Vagina (tissue), 2 donors: ENCODE data around the gene VPS72. TPM values are rescaled to one million over a fixed set of nuclear protein-coding genes. Genes with fewer than 3 reads are reported as not detected.

Experiments used
- DNase-seq, 2 donors: peaks; one replicate each; pipeline ENCODE4 v3.0.0-alpha.2; 2017; ENCODE audit errors: extremely low spot score in 2 of 2
- H3K27ac ChIP-seq: fragments of 200-600 bp; sonication (generic); one replicate; pipeline ENCODE4 v1.5.1; 2019
- H3K27me3 ChIP-seq: fragments of 200-600 bp; sonication (generic); one replicate; pipeline ENCODE4 v1.5.1; 2019
- H3K36me3 ChIP-seq, 2 donors: fragments of 200-600 bp; sonication (generic); one replicate each; pipeline ENCODE4 v1.5.1; 2017 to 2019
- H3K4me1 ChIP-seq: fragments of 200-600 bp; sonication (generic); one replicate; pipeline ENCODE4 v1.5.1; 2019
- H3K4me3 ChIP-seq, 2 donors: fragments of 200-600 bp; sonication (generic); 1 replicate in 1 of 2; 2 replicates in 1 of 2; pipeline ENCODE4 v1.5.1; 2016 to 2019
- H3K9me3 ChIP-seq: fragments of 200-600 bp; sonication (generic); one replicate; pipeline ENCODE4 v1.5.1; 2019
- CTCF ChIP-seq, 3 experiments: fragments of 450-650 bp in 2 of 3; fragments of 200-600 bp in 1 of 3; sonication (generic) in 1 of 3; IDR thresholded peaks; one replicate each; pipeline ENCODE4 v1.5.1; 2017 to 2019; ENCODE audit warnings: antibody characterized with exemption in 3 of 3, mild to moderate bottlenecking in 2 of 3, moderate library complexity in 2 of 3
- POLR2A ChIP-seq, 2 donors: fragments of 450-650 bp; IDR thresholded peaks; one replicate each; pipeline ENCODE4 v1.6.1; 2017; ENCODE audit warnings: antibody characterized with exemption in 2 of 2, mild to moderate bottlenecking in 2 of 2, moderate library complexity in 2 of 2
- POLR2AphosphoS5 ChIP-seq, 2 donors: sonication (generic); formaldehyde crosslinking; IDR thresholded peaks; one replicate each; pipeline ENCODE4 v1.9.0; 2017; ENCODE audit warnings: antibody characterized with exemption in 2 of 2, mild to moderate bottlenecking in 2 of 2, low read depth in 1 of 2; ENCODE audit not compliant: insufficient read depth in 1 of 2
- intact Hi-C: fragments of 100-400 bp; cut with DNase I; formaldehyde crosslinking; loops from one replicate; pipeline ENCODE4 v1.15.1; 2023
- total RNA-seq: library from RNA; depleted of rRNA; stranded (reverse); fragments of >200 nt; gene quantifications from one replicate; pipeline ENCODE4 v1.2.3, GENCODE V29; 2016

VPS72 gene
- total RNA-seq, 1 donor from 2014 or later = 17.2 TPM

- peaks cover 0 to 42% of the 10 kb centered on the region in 2 donors for H3K36me3 ChIP-seq
- no peak overlapping the region for H3K27ac ChIP-seq
- TF ChIP-seq POLR2A (IDR thresholded peaks at IDR 0.05) (no peak), CTCF (IDR thresholded peaks at IDR 0.05) (no peak), POLR2AphosphoS5 (IDR thresholded peaks at IDR 0.05; ENCODE audit: insufficient read depth in 1 of 2, low read depth in 1 of 2) (no peak)
- DNase-seq = no peak
- H3K9me3 ChIP-seq = no peaks in the 10 kb centered on the region
- no peaks in the 10 kb centered on the region for H3K27me3 ChIP-seq
- H3K4me3 ChIP-seq = no peak overlapping the region
- peaks cover 9% of the 10 kb centered on the region for H3K4me1 ChIP-seq
- intact Hi-C loops = loop anchor here (5.0 kb wide), 2 partner anchors 56 to 132 kb away; no protein-coding TSS in a partner anchor
Measured at GRCh38 chr1:151158751-151159251, 31.2 kb downstream of the VPS72 start.

GRCh38 chr1:151158326-151158725, 31.7 kb downstream of the VPS72 start:
- TF ChIP-seq CTCF (IDR thresholded peaks at IDR 0.05) (no peak), POLR2AphosphoS5 (IDR thresholded peaks at IDR 0.05; ENCODE audit: insufficient read depth in 1 of 2, low read depth in 1 of 2) (no peak), POLR2A (IDR thresholded peaks at IDR 0.05) (no peak)
- Histone ChIP-seq H3K36me3 (peaks cover 0 to 42% of the 10 kb centered on the region in 2 donors), H3K9me3 (no peaks in the 10 kb centered on the region), H3K4me1 (peaks cover 8% of the 10 kb centered on the region), H3K4me3 (no peak overlapping the region), H3K27me3 (no peaks in the 10 kb centered on the region), H3K27ac (no peak overlapping the region)
- no peak for DNase-seq
- intact Hi-C loops = loop anchor here (5.0 kb wide), 2 partner anchors 56 to 131 kb away; no protein-coding TSS in a partner anchor

DNA sequence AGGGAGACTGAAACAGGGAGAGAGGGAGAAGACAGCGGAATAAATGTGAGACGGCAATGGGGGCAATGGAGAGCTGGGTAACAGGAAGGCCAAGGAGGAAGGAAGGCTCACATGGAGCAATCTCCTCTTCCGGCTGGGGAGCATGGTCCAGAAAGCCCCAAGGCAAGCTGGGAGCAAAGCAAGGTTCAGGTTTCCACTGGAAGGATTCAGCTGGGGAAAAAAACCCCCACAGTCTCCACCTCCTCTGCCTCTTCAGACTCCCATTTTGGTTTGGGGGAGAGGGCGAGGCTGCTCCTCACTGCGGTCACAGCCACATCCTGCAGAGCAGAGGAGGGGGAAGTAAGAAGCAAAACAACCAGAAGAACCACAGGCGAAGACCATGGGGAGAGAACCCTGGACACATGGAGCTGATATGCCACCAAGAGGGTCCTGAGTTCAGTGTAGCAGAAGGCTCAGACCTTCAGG, 32.9 kb downstream of the VPS72 start:
- H3K4me3 ChIP-seq = peak overlapping the region; percentile 12 to 21
- no peak overlapping the region for H3K27ac ChIP-seq
- peaks cover 0 to 42% of the 10 kb centered on the region in 2 donors for H3K36me3 ChIP-seq
- intact Hi-C loops = loop anchor here (5.0 kb wide), 2 partner anchors 55 to 130 kb away; no protein-coding TSS in a partner anchor
- TF ChIP-seq CTCF (IDR thresholded peaks at IDR 0.05) = no peak
- TF ChIP-seq POLR2A (IDR thresholded peaks at IDR 0.05) = no peak
- TF ChIP-seq POLR2AphosphoS5 (IDR thresholded peaks at IDR 0.05; ENCODE audit: insufficient read depth in 1 of 2, low read depth in 1 of 2) = no peak
- DNase-seq = no peak
- H3K4me1 ChIP-seq = peaks cover 8% of the 10 kb centered on the region
- no peaks in the 10 kb centered on the region for H3K27me3 ChIP-seq
- no peaks in the 10 kb centered on the region for H3K9me3 ChIP-seq

- H3K4me1 ChIP-seq = peaks cover 8% of the 10 kb centered on the region
- TF ChIP-seq POLR2AphosphoS5 (IDR thresholded peaks at IDR 0.05; ENCODE audit: insufficient read depth in 1 of 2, low read depth in 1 of 2) (no peak), POLR2A (IDR thresholded peaks at IDR 0.05) (no peak), CTCF (IDR thresholded peaks at IDR 0.05) (no peak)
- peak within 1 kb of the TSS; percentile 12 to 21 for H3K4me3 ChIP-seq
- H3K9me3 ChIP-seq = no peaks in the 10 kb centered on the region
- H3K27ac ChIP-seq = no peak within 1 kb of the TSS
- intact Hi-C loops = loop anchor here (5.0 kb wide), 2 partner anchors 54 to 129 kb away; no protein-coding TSS in a partner anchor
- no peak for DNase-seq
- H3K36me3 ChIP-seq = peaks cover 0 to 36% of the 10 kb centered on the region in 2 donors
- H3K27me3 ChIP-seq = no peaks in the 10 kb centered on the region
Measured at GRCh38 chr1:151156515-151156819, 33.5 kb downstream of the VPS72 start, which contains the start of gene TNFAIP8L2. TNFAIP8L2 (plus strand) TSS chr1:151156649; CDS start chr1:151158698, 2,049 bp downstream.

DNA sequence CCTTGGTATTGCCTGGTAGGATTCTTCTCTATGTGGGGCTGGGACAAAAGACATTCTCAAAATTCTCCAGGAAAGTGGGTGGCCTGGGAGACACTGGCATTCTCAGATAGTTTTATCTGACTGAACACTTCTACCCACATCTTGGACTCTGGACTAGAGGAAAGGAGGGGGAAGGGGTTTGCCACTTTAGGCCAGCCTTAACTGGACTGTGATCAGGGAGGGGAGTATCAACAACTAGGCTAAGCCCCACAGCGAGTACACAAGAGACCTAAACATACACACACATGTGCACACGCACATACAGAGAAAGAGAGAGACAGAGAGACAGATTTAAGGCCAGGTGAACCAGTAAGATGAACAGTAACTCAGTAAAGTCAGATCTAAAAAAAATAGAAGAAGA, 42.3 kb downstream of the VPS72 start:
- TF ChIP-seq POLR2A (IDR thresholded peaks at IDR 0.05) (no peak), CTCF (IDR thresholded peaks at IDR 0.05) (no peak), POLR2AphosphoS5 (IDR thresholded peaks at IDR 0.05; ENCODE audit: insufficient read depth in 1 of 2, low read depth in 1 of 2) (no peak)
- Histone ChIP-seq H3K4me1 (peaks cover 43% of the 10 kb centered on the region), H3K27ac (peak overlapping the region; percentile 81), H3K9me3 (no peaks in the 10 kb centered on the region), H3K36me3 (no peaks in the 10 kb centered on the region), H3K4me3 (peak overlapping the region in 1 of 2 donors; percentile 54), H3K27me3 (no peaks in the 10 kb centered on the region)
- intact Hi-C loops = no loop called here
- no peak for DNase-seq
